Neuronal stem cell (in vitro differentiated cells): ENCODE results near the gene LKAAEAR1.

Experiments used
- DNase-seq: peaks from one replicate; pipeline ENCODE4 v3.0.0-alpha.2; 2013; ENCODE audit warnings: low spot score
- H2AFZ ChIP-seq: one replicate; pipeline ENCODE4 v1.6.1; 2013; ENCODE audit warnings: mild to moderate bottlenecking, low read length, inconsistent platforms
- H2AK5ac ChIP-seq: 2 replicates; pipeline ENCODE4 v1.6.1; 2013; ENCODE audit warnings: low read depth, mild to moderate bottlenecking, inconsistent platforms, low read length, moderate library complexity, mixed read lengths
- H2BK120ac ChIP-seq: 2 replicates; pipeline ENCODE4 v1.6.1; 2013; ENCODE audit warnings: low read depth, mild to moderate bottlenecking, inconsistent platforms, low read length, moderate library complexity, mixed read lengths
- H2BK12ac ChIP-seq: one replicate; pipeline ENCODE4 v1.6.1; 2013; ENCODE audit warnings: low read length, inconsistent platforms
- H2BK15ac ChIP-seq: 2 replicates; pipeline ENCODE4 v1.6.1; 2013; ENCODE audit warnings: mild to moderate bottlenecking, low read length, inconsistent platforms, mixed read lengths
- H2BK5ac ChIP-seq: one replicate; pipeline ENCODE4 v1.6.1; 2013; ENCODE audit warnings: inconsistent platforms, mild to moderate bottlenecking, low read length, moderate library complexity
- H3K14ac ChIP-seq: one replicate; pipeline ENCODE4 v1.6.1; 2013; ENCODE audit warnings: low read length, inconsistent platforms
- H3K18ac ChIP-seq: 2 replicates; pipeline ENCODE4 v1.6.1; 2013; ENCODE audit warnings: low read length, inconsistent platforms
- H3K23ac ChIP-seq: 2 replicates; pipeline ENCODE4 v1.6.1; 2013; ENCODE audit warnings: low read depth, mild to moderate bottlenecking, mixed read lengths, low read length, inconsistent platforms; ENCODE audit not compliant: poor library complexity
- H3K27ac ChIP-seq: replicated peaks from 3 replicates; pipeline ENCODE4 v1.5.1; 2013; ENCODE audit warnings: low read length, inconsistent platforms
- H3K27me3 ChIP-seq, 3 experiments: 2 replicates each; pipeline ENCODE4 v1.6.1; 2013; ENCODE audit warnings: low read length in 3 of 3, mild to moderate bottlenecking in 2 of 3, inconsistent platforms in 1 of 3, low read depth in 1 of 3, mixed read lengths in 1 of 3, moderate library complexity in 1 of 3; ENCODE audit not compliant: control insufficient read depth in 3 of 3, insufficient read depth in 3 of 3
- H3K36me3 ChIP-seq, 2 donors: replicated peaks in 1 of 2; 2 replicates each; pipeline ENCODE4 v1.6.1; 2013; ENCODE audit warnings: low read length in 2 of 2; ENCODE audit not compliant: control insufficient read depth in 2 of 2, insufficient read depth in 2 of 2
- H3K4ac ChIP-seq: 2 replicates; pipeline ENCODE4 v1.6.1; 2013; ENCODE audit warnings: inconsistent platforms, mild to moderate bottlenecking, low read length, moderate library complexity
- H3K4me1 ChIP-seq, 2 donors: 1 replicate in 1 of 2; 2 replicates in 1 of 2; pipeline ENCODE4 v1.6.1; 2013; ENCODE audit warnings: low read length in 2 of 2, low read depth in 1 of 2; ENCODE audit not compliant: control insufficient read depth in 2 of 2, insufficient read depth in 1 of 2
- H3K4me2 ChIP-seq: one replicate; pipeline ENCODE4 v1.6.1; 2013; ENCODE audit warnings: mild to moderate bottlenecking, low read length, inconsistent platforms; ENCODE audit not compliant: insufficient read depth, poor library complexity, severe bottlenecking
- H3K4me3 ChIP-seq, 2 donors: 2 replicates each; pipeline ENCODE4 v1.5.1; 2013; ENCODE audit warnings: low read length in 2 of 2, mild to moderate bottlenecking in 2 of 2, inconsistent platforms in 1 of 2, moderate library complexity in 1 of 2
- H3K79me1 ChIP-seq: one replicate; pipeline ENCODE4 v1.6.1; 2013; ENCODE audit warnings: low read depth, mild to moderate bottlenecking, inconsistent platforms, low read length, moderate library complexity
- H3K9ac ChIP-seq: one replicate; pipeline ENCODE4 v1.6.1; 2013; ENCODE audit warnings: mild to moderate bottlenecking, low read depth, low read length, inconsistent platforms; ENCODE audit not compliant: poor library complexity
- H3K9me3 ChIP-seq, 2 donors: replicated peaks in 1 of 2; 2 replicates each; pipeline versions ENCODE3 to v1.6.1; 2013; ENCODE audit warnings: low read length in 2 of 2, mild to moderate bottlenecking in 2 of 2, inconsistent platforms in 1 of 2, low read depth in 1 of 2, mixed read lengths in 1 of 2, moderate library complexity in 1 of 2; ENCODE audit not compliant: control insufficient read depth in 2 of 2, insufficient read depth in 1 of 2
- H4K8ac ChIP-seq: one replicate; pipeline ENCODE4 v1.6.1; 2013; ENCODE audit warnings: low read depth, mild to moderate bottlenecking, inconsistent platforms, low read length, moderate library complexity
- H4K91ac ChIP-seq: one replicate; pipeline ENCODE4 v1.6.1; 2013; ENCODE audit warnings: low read length, low read depth, mild to moderate bottlenecking, inconsistent platforms; ENCODE audit not compliant: poor library complexity
- WGBS, 2 donors: extraction: QIAGEN DNeasy Blood & Tissue Kit; methylation state at CpG; one replicate each; pipeline ENCODE4 v1.1.7; 2013; ENCODE audit warnings: missing lambda C conversion rate in 2 of 2, mixed read lengths in 1 of 2; ENCODE audit not compliant: insufficient read length in 2 of 2, insufficient replicate concordance in 1 of 2; ENCODE audit errors: extremely low coverage in 2 of 2; 5-methylcytosine and 5-hydroxymethylcytosine counted together

The LKAAEAR1 gene

DNA sequence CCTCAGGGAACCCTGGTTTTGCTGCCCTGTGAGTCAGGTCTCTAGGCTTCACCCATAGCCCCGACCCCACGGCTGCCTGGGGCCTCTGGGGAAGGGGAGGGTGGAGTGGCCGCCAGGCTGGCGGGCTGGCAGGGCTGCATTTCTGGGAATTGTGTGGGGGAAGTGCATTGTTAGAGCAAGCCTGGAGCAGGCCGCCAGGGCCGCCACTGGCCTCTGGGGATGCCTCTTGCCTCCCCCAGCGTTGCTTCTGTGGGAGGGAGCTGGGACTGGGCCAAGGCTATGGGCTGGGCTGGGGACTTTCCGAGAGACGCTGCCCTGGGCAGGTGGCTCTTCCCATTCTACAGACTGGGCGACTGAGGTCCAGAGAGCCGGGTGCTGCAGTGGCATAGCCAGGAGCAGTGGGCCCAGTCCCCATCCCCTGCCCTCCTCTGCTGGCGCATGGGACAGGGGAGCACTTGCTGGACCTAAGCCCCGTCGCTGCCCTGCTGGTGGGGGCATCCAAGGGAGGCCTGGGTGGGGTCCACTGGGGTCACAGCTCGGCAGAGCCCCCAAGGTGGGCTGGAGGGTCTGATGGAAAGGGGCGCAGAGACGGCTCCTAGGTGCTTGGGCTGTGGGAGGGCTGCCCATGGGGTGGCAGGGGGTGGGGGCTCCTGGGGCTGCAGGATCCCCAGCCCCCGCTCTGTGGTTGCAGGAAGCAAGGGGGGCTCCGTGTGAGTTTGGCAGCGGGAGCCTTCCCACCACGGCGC, 28.1 kb downstream of the LKAAEAR1 start:
- peak overlapping the region; percentile 43 for H3K23ac ChIP-seq
- H3K36me3 ChIP-seq = no peaks in the 10 kb centered on the region
- peak overlapping the region; percentile 96 for H2BK120ac ChIP-seq
- H2BK5ac ChIP-seq = peak overlapping the region; percentile 78
- no peaks in the 10 kb centered on the region for H3K9me3 ChIP-seq
- H3K27me3 ChIP-seq = peaks cover 0 to 35% (median 0%) of the 10 kb centered on the region in 3 experiments
- H3K14ac ChIP-seq = peak overlapping the region; percentile 71
- peak overlapping the region; percentile 76 for H3K18ac ChIP-seq
- H3K9ac ChIP-seq = no peak overlapping the region
- H3K27ac ChIP-seq = no peak overlapping the region
- H3K4me1 ChIP-seq = peaks cover 15 to 34% of the 10 kb centered on the region in 2 donors
- H3K79me1 ChIP-seq = no peaks in the 10 kb centered on the region
- H2AFZ ChIP-seq = peak overlapping the region; percentile 80
- H3K4ac ChIP-seq = peak overlapping the region; percentile 53
- no peak overlapping the region for H4K8ac ChIP-seq
- WGBS, 2 donors = no CpG with 5 or more reads among the region's 22 CpGs
- H4K91ac ChIP-seq = no peak overlapping the region
- DNase-seq = no peak
- H3K4me3 ChIP-seq = no peak overlapping the region
- peak overlapping the region; percentile 80 for H2BK15ac ChIP-seq
- no peak overlapping the region for H2BK12ac ChIP-seq
- H2AK5ac ChIP-seq = peak overlapping the region; percentile 99
- H3K4me2 ChIP-seq = no peak overlapping the region

DNA sequence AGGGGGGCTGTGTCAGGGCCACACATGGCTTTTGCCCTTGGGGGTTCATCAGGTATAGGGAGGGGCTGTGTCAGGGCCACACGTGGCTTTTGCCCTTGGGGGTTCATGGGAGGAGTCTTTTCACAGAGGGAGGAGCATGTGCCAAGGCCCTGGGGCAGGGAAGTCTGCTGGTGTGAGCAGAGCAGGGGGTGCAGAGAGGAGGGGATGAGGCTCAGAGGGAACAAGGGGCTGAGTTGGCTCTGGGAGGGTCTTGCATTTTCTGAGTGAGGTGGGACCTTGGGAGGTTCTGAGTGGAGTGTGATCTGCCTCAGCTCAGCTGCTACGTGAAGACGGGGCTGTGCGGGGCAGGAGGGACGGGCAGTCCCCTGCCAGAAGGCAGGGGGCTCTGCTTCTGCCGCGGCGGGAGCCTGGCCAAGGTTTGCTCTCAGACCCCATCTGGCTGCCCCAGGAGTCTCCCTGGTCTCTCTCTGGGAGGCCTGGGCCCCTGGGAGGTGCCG, 28.8 kb downstream of the LKAAEAR1 start:
- Histone ChIP-seq H3K9me3 (no peaks in the 10 kb centered on the region), H3K4me2 (no peak overlapping the region), H3K9ac (no peak overlapping the region), H2BK5ac (no peak overlapping the region), H3K36me3 (no peaks in the 10 kb centered on the region), H3K27me3 (peaks cover 0 to 41% (median 3%) of the 10 kb centered on the region in 3 experiments), H3K23ac (no peak overlapping the region), H3K27ac (no peak overlapping the region), H3K79me1 (no peaks in the 10 kb centered on the region), H2AK5ac (peak overlapping the region; percentile 99), H3K14ac (no peak overlapping the region), H3K4me3 (no peak overlapping the region), H2BK12ac (no peak overlapping the region), H4K91ac (no peak overlapping the region), H3K4me1 (peaks cover 15 to 34% of the 10 kb centered on the region in 2 donors), H3K4ac (peak overlapping the region; percentile 53), H3K18ac (peak overlapping the region; percentile 71), H4K8ac (no peak overlapping the region), H2AFZ (peak overlapping the region; percentile 80), H2BK120ac (peak overlapping the region; percentile 96), H2BK15ac (peak overlapping the region; percentile 80)
- no peak for DNase-seq
- WGBS, 2 donors = no CpG with 5 or more reads among the region's 9 CpGs

DNA sequence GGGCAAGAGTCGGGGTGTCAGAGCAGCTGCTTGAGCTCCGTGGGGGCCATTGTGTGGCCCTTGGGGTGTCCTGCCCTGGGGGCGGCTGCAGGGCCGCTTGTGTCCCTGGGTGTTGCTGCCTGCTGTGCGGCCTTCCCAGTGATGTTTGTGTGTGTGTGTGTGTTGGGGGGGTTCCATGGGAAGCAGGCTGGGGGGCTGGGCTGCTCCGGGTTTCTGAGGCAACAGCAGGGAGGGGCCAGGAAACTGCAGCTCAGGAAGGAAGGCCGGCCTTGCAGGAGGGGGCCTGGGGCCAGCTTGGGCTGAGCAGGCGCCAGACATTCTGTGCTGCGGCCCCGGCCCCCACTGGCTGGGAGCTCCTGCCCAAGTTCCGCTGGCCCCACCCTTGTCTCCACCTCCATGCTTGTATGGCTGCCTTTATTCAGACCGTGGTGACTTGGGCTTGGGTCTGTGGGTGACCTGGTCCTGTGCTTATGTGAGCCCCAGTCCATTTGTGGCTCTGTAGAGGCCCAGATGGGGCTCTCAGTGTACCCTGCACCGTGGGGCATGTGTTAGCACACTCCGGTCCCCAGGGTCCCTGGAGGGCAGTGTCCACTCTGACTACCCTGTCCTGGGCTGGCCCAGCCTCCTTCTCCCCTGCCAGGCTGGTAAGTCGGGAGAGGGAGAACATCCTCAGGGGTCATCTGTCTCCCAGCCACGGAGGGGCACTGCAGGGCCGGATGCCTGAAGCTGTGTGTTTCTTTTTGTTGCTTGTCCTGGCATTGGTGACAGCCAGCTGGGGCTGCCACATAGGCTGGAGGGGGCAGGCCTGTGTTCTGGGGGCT, 30.1 kb downstream of the LKAAEAR1 start:
- H2BK12ac ChIP-seq = peak overlapping the region; percentile 41
- H2AFZ ChIP-seq = peak overlapping the region; percentile 91
- H2BK5ac ChIP-seq = peak overlapping the region; percentile 57
- H3K4me1 ChIP-seq = peaks cover 22 to 34% of the 10 kb centered on the region in 2 donors
- peak overlapping the region; percentile 18 for H3K4me2 ChIP-seq
- H3K79me1 ChIP-seq = no peaks in the 10 kb centered on the region
- H3K23ac ChIP-seq = peak overlapping the region; percentile 91
- H4K8ac ChIP-seq = peak overlapping the region; percentile 96
- H4K91ac ChIP-seq = no peak overlapping the region
- H3K18ac ChIP-seq = peak overlapping the region; percentile 87
- H3K36me3 ChIP-seq = no peaks in the 10 kb centered on the region
- no peak overlapping the region for H3K27ac ChIP-seq
- peak overlapping the region; percentile 37 for H3K4ac ChIP-seq
- H3K27me3 ChIP-seq = peaks cover 2 to 50% (median 15%) of the 10 kb centered on the region in 3 experiments
- peak overlapping the region; percentile 19 for H2BK15ac ChIP-seq
- H3K14ac ChIP-seq = no peak overlapping the region
- H2BK120ac ChIP-seq = peak overlapping the region; percentile 94
- no peak overlapping the region for H3K9ac ChIP-seq
- peak overlapping the region; percentile 16 for H2AK5ac ChIP-seq
- H3K4me3 ChIP-seq = no peak overlapping the region
- H3K9me3 ChIP-seq = no peaks in the 10 kb centered on the region
- no CpG with 5 or more reads among the region's 17 CpGs for WGBS, 2 donors
- DNase-seq = no peak
